GM21723 (cell line): Measurements from ENCODE around the gene RAVER1.
"Not testable (repeated sequence)": the region's sequence is repeated elsewhere in the genome, so short reads cannot be mapped to it uniquely, and the experiment has no call there.

Source experiments
- ATAC-seq: cut with Tn5 transposase; IDR thresholded peaks from one replicate; pipeline ENCODE4 v1.9.1; 2021; ENCODE audit warnings: mild to moderate bottlenecking, moderate library complexity; ENCODE audit not compliant: unreplicated experiment

Gene RAVER1

GRCh38 chr19:10291554-10292205 lies 41.6 kb downstream of the RAVER1 start:
- no peak for ATAC-seq

DNA sequence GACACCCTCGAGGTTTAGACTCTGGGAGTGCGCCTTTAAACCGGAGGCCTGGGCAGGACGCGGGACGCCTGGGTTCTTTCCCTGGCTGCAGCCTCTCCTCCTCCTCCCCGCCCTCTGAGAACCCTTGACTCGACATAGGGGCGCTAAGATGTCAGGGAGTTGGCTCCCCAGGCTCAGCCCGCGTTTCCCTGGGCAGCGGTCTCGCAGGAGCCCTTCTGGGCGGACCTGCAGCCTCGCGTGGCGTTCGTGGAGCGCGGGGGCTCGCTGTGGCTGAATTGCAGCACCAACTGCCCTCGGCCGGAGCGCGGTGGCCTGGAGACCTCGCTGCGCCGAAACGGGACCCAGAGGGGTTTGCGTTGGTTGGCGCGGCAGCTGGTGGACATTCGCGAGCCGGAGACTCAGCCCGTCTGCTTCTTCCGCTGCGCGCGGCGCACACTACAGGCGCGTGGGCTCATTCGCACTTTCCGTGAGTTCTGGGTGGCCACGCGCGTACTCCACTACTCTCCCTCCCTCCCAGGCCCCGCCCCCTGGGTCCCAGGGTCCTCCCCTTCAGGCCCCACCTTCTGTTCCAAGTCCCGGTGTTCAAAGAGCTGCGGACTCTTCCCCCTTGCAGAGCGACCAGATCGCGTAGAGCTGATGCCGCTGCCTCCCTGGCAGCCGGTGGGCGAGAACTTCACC lies 42.3 kb downstream of the RAVER1 start:
- ATAC-seq: no peak

DNA sequence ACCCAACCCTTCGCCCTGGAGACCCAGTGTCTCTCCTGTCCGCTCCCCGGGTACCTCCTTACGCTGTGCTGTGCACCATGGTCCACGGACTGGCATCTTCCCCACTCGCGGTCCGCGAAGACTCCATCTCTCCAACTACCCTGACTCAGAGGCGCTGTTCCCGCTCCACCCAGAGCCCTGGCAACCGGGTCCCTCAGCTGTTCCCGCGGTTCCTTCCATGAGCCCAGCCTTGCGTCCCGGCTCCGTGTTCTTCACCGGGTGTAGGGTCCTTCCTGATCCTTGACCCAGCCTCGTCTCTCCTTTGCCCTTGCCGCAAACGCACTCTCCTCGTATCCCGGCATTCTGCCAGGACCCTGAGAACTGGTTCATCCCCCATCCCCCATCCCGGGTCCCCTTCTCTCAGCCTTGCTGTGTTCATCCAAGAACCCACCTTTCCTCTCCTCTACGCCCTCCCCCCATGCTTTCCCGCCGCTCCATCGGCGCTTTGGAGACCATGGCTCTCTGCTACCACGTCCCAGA lies 42.9 kb downstream of the RAVER1 start:
- no peak for ATAC-seq

- no peak for ATAC-seq
Observed at GRCh38 chr19:10289836-10290356, 43.4 kb downstream of the RAVER1 start, which contains the start of gene ICAM5. Gene ICAM5 (plus strand): TSS chr19:10289952. CDS start chr19:10290044, 92 bp downstream.

DNA sequence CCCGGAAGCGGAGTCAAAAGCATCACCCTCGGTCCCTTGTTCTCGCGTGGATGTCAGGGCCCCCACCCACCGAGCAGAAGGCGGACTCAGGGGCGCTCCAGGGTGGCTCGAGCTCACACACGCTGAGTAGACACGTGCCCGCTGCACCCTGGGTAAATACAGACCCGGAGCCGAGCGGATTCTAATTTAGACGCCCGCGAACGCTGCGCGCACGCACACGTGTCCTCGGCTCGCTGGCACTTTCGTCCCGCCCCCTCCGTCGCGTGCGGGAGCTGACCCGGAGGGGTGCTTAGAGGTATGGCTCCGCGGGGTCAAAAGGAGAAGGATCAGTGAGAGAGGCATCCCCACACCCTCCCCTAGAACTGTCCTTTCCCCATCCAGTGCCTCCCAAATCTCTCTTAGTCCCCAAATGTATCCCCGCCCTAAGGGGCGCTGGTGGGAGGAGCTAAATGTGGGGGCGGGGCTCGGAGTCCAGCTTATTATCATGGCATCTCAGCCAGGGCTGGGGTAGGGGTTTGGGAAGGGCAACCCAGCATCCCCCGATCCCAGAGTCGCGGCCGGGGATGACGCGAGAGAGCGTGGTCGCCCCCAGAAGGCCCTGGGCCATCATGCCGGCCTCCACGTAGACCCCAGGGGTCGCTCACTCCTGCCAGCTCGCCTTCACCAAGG lies 44.0 kb downstream of the RAVER1 start:
- ATAC-seq: no peak

DNA sequence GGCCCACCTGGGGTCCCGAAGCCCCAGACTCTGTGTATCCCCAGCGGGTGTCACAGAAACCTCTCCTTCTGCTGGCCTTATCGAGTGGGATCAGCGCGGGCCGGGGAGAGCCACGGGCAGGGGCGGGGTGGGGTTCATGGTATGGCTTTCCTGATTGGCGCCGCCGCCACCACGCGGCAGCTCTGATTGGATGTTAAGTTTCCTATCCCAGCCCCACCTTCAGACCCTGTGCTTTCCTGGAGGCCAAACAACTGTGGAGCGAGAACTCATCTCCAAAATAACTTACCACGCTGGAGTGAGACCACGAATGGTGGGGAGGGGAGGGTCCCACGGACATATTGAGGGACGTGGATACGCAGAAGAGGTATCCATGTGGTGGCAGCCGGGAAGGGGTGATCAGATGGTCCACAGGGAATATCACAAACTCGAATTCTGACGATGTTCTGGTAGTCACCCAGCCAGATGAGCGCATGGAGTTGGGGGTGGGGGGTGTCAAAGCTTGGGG lies 44.6 kb downstream of the RAVER1 start:
- no peak for ATAC-seq

DNA sequence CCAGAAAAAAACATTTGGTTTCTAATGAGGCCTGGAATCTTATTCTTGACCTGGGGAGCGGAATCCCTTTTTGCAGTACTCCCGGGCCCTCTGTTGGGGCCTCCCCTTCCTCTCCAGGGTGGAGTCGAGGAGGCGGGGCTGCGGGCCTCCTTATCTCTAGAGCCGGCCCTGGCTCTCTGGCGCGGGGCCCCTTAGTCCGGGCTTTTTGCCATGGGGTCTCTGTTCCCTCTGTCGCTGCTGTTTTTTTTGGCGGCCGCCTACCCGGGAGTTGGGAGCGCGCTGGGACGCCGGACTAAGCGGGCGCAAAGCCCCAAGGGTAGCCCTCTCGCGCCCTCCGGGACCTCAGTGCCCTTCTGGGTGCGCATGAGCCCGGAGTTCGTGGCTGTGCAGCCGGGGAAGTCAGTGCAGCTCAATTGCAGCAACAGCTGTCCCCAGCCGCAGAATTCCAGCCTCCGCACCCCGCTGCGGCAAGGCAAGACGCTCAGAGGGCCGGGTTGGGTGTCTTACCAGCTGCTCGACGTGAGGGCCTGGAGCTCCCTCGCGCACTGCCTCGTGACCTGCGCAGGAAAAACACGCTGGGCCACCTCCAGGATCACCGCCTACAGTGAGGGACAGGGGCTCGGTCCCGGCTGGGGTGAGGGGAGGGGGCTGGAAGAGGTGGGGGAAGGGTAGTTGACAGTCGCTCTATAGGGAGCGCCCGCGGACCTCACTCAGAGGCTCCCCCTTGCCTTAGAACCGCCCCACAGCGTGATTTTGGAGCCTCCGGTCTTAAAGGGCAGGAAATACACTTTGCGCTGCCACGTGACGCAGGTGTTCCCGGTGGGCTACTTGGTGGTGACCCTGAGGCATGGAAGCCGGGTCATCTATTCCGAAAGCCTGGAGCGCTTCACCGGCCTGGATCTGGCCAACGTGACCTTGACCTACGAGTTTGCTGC lies 46.3 kb downstream of the RAVER1 start, which contains the start of gene ICAM4:
Gene ICAM4, plus strand, starts transcription at position 153 of the 935 bp plus-strand sequence. Its CDS starts 58 bp downstream, at position 211.
- ATAC-seq: no peak

DNA sequence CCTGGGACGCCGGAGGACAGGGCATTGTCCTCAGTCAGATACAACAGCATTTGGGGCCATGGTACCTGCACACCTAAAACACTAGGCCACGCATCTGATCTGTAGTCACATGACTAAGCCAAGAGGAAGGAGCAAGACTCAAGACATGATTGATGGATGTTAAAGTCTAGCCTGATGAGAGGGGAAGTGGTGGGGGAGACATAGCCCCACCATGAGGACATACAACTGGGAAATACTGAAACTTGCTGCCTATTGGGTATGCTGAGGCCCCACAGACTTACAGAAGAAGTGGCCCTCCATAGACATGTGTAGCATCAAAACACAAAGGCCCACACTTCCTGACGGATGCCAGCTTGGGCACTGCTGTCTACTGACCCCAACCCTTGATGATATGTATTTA lies 47.9 kb downstream of the RAVER1 start:
- ATAC-seq: no peak

- ATAC-seq: no peak
Observed at GRCh38 chr19:10284960-10285278, 48.4 kb downstream of the RAVER1 start.

DNA sequence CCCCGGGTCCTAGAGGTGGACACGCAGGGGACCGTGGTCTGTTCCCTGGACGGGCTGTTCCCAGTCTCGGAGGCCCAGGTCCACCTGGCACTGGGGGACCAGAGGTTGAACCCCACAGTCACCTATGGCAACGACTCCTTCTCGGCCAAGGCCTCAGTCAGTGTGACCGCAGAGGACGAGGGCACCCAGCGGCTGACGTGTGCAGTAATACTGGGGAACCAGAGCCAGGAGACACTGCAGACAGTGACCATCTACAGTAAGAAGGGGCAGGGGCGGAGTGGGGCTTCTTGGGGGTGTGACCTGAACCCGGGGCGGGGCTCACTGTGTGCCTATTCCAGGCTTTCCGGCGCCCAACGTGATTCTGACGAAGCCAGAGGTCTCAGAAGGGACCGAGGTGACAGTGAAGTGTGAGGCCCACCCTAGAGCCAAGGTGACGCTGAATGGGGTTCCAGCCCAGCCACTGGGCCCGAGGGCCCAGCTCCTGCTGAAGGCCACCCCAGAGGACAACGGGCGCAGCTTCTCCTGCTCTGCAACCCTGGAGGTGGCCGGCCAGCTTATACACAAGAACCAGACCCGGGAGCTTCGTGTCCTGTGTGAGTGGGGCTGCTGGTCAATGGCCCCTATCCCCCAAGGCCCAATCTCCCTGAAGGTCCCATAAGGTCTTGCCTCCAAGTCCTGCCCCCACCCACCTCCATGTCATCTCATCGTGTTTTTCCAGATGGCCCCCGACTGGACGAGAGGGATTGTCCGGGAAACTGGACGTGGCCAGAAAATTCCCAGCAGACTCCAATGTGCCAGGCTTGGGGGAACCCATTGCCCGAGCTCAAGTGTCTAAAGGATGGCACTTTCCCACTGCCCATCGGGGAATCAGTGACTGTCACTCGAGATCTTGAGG lies 49.0 kb downstream of the RAVER1 start:
- no peak for ATAC-seq

GRCh38 chr19:10283301-10284064 lies 49.8 kb downstream of the RAVER1 start:
- ATAC-seq: no peak

DNA sequence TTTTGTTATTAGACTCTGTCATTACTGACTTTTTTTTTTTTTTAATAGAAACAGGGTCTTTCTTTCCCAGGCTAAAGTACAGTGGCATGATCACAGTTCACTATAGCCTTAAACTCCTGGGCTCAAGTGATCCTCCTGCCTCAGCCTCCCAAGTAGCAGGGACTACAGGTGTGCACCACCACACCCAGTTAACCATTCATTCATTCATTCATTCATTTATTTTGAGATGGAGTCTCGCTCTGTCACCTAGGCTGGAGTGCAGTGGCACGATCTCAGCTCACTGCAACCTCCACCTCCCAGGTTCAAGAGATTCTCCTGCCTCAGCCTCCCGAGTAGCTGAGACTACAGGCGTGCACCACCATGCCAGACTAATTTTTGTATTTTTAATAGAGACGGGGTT lies 51.3 kb downstream of the RAVER1 start:
- ATAC-seq: not testable (repeated sequence)

- ATAC-seq: no peak
Observed at GRCh38 chr19:10279737-10280442, 53.4 kb downstream of the RAVER1 start.

DNA sequence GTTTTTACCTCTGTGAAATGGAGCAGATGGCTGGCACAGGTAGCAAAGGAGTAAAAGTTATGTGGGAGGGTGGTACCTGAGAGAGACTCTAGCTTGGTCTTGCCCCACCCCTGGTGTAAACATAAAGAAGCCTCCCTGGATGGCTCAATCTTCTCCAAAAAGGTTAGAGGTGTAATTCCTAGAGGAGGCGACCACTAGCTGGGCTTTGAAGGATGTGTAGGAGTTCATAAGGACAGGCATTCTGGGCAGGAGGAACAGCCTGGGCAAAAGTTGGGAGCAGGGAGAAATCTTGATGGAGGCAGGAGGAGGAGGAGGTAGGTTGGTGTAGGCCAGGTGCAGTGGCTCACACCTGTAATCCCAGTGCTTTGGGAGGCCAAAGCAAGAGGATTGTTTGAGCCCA lies 54.4 kb downstream of the RAVER1 start:
- no peak for ATAC-seq

DNA sequence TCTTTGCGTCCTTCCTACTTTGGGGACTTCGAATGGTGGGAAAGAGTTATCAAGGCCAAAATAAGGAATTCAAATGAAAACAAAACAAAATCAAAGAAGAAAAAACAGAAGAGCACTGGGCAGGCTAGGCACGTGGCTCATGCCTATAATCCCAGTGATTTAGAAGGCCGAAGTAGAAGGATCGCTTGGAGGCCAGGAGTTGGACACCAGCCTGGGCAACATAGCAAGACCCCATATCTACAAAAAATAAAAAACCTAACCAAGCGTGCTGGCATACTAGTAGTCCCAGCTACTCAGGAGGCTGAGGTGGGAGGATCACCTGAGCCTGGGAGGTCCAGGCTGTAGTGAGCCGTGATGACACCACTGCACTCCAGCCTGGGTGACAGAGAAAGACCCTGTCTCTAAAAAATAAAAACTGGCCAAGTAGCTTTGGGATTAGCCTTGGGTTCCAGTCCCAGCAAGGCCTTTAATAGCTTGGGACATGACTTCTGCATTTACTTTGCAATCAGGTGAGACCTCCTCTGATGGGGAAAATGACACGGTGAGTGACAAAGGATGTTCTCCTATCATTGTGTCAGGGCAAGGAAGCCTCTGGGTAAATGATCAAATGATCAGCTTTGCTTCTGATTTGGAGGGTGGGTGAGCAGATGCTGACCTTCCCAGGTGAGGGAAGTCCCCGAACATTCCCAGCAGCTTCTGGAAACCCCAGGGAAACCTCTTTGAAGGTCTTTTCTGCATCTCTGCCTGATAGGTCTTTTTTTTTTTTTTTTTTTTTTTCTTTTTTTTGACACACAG lies 55.3 kb downstream of the RAVER1 start:
- no peak for ATAC-seq

- ATAC-seq: no peak
Observed at GRCh38 chr19:10274589-10274988, 58.7 kb downstream of the RAVER1 start.

- ATAC-seq: peak; percentile 29
Observed at GRCh38 chr19:10271543-10272086, 61.7 kb downstream of the RAVER1 start.
